ENCODE data around the gene COQ8A.
"Not testable (repeated sequence)": the region's sequence is repeated elsewhere in the genome, so short reads cannot be mapped to it uniquely, and the experiment has no call there.

COQ8A gene

DNA sequence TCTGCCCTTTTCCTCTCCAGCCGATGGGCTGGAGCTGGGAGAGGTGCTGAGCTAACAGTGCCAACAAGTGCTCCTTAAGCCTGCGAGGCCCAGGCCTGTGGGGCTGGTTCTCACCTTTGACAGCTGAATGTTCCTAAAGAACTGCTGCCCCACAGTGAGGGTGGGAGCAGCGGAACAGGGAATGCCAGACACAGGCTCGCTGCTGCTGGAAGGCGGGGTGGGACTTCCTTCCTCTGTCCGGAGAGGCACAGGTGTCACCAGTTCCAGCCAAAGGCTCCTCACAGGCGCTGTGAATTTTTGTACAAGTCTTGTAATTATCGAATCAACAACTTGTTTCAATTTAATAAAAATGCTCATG, 47.1 kb downstream of the COQ8A start:
- Mint-ChIP-seq H3K4me3 (no peak overlapping the region), H3K27me3 (no peaks in the 10 kb centered on the region), H3K9me3 (no peaks in the 10 kb centered on the region), H3K27ac (no peak overlapping the region), H3K4me1 (peaks cover 20% of the 10 kb centered on the region), H3K36me3 (ENCODE audit: low read depth) (no peaks in the 10 kb centered on the region)
- ATAC-seq = no peak
- no peak for DNase-seq

DNA sequence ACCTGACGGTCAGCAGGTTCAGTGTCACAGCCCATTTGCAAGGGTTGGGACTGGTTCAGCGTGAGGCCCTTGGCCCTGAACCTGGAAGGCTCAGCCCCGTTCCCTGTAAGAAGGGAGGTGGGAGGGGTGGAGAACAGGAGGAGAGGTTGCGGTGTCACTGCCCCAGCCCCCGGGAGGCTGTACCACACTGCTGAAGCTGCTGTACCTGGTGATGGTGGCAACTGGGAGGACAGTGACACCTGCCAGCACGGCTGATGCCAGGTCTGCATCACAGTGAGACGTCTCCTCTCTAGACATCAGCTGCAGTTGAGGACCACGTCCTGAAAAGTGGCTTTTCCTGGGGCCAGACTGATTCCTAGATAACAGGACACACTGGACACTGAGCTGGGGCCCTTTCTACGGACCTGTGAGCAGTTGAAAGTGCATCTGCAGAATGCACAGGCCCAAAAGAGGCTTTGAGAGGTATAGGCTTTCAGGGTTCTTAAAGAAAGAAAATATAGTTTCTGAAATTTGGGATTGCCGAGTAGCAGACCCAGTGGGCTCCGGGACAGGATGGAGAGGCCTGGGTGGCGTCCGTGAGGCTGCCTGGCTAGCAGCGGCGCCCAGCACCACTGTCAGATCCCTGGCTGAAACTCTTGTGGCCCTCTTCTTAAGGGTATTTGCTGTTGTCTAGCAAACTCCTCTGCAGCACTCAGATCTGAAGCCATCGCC, 47.7 kb downstream of the COQ8A start:
- ATAC-seq = no peak
- H3K36me3 Mint-ChIP-seq (ENCODE audit: low read depth) = no peaks in the 10 kb centered on the region
- H3K4me3 Mint-ChIP-seq = no peak overlapping the region

DNA sequence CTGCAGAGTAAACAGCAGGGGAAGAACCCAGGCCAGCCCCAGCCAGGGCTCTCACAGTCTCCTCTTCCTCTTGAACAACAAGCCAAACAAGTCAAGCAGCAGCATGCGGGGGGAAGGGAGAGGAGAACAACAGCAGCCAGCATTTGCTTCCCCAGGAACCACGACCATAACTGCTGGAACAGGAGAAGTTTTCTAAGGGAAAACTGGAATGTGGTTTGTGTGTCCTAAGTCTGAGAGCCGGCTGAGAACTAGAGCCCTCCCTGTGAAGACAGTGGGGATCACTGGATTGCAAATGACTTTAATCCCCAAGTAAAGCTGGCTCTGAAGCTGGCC, 48.2 kb downstream of the COQ8A start:
- peaks cover 20% of the 10 kb centered on the region for H3K4me1 Mint-ChIP-seq
- no peaks in the 10 kb centered on the region for H3K36me3 Mint-ChIP-seq (ENCODE audit: low read depth)
- no peaks in the 10 kb centered on the region for H3K9me3 Mint-ChIP-seq
- H3K27me3 Mint-ChIP-seq = no peaks in the 10 kb centered on the region
- no peak overlapping the region for H3K27ac Mint-ChIP-seq
- no peak for DNase-seq
- no peak for ATAC-seq
- H3K4me3 Mint-ChIP-seq = no peak overlapping the region

More for the DNA sequence above, 47.7 kb downstream of the COQ8A start:
- Mint-ChIP-seq H3K27ac (no peak overlapping the region), H3K27me3 (no peaks in the 10 kb centered on the region), H3K4me1 (peaks cover 20% of the 10 kb centered on the region), H3K9me3 (no peaks in the 10 kb centered on the region)
- DNase-seq = no peak

- Mint-ChIP-seq H3K36me3 (ENCODE audit: low read depth) (no peaks in the 10 kb centered on the region), H3K4me1 (peaks cover 20% of the 10 kb centered on the region), H3K4me3 (no peak overlapping the region), H3K27ac (peak overlapping the region; percentile 27), H3K9me3 (no peaks in the 10 kb centered on the region), H3K27me3 (no peaks in the 10 kb centered on the region)
- ATAC-seq (no peak), DNase-seq (no peak)
Measured at GRCh38 chr1:226989085-226989920, 49.2 kb downstream of the COQ8A start.

DNA sequence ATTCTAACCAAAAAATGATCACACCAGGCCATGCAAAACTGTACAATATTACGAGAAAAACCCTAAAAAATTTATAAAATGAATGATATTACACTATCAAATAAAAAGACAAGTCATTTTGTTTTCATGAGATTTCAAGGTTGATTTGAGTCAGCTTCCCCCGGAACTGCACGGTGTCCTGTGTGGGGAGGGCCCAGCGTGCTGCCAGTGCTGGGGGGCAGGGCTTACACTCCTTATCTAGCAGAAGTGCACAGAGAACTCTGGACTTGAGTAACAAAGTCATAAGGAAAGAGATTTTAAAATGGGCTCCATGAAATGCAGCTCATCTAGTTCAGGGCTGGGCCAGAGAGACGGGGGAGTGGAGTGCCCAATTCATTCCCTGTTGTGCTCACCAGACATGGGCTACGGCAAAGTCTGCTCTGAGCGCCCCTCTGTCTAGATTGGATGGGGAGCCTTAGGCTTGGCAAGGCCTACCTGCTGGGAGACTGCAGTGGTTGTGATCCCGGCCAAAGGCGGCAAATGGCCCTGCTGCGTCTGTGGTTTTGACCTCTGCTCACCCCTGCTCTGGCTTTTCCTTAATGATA, 50.1 kb downstream of the COQ8A start:
- Mint-ChIP-seq H3K36me3 (ENCODE audit: low read depth) (no peaks in the 10 kb centered on the region), H3K4me1 (peaks cover 20% of the 10 kb centered on the region), H3K4me3 (no peak overlapping the region), H3K9me3 (no peaks in the 10 kb centered on the region), H3K27me3 (no peaks in the 10 kb centered on the region), H3K27ac (peak overlapping the region; percentile 27)
- peak; percentile 87 for ATAC-seq
- peak; percentile 51 for DNase-seq

GRCh38 chr1:226991920-226992319, 51.8 kb downstream of the COQ8A start:
- DNase-seq (no peak), ATAC-seq (no peak)
- Mint-ChIP-seq H3K27me3 (no peaks in the 10 kb centered on the region), H3K36me3 (ENCODE audit: low read depth) (no peaks in the 10 kb centered on the region), H3K9me3 (no peaks in the 10 kb centered on the region), H3K4me1 (peaks cover 20% of the 10 kb centered on the region), H3K4me3 (no peak overlapping the region), H3K27ac (no peak overlapping the region)

GRCh38 chr1:226993814-226994585, 53.9 kb downstream of the COQ8A start:
- ATAC-seq = no peak
- peaks cover 5% of the 10 kb centered on the region for H3K27me3 Mint-ChIP-seq
- no peak overlapping the region for H3K27ac Mint-ChIP-seq
- peaks cover 18% of the 10 kb centered on the region for H3K4me1 Mint-ChIP-seq
- no peak for DNase-seq
- H3K9me3 Mint-ChIP-seq = peaks cover 11% of the 10 kb centered on the region
- no peak overlapping the region for H3K4me3 Mint-ChIP-seq
- H3K36me3 Mint-ChIP-seq (ENCODE audit: low read depth) = no peaks in the 10 kb centered on the region

DNA sequence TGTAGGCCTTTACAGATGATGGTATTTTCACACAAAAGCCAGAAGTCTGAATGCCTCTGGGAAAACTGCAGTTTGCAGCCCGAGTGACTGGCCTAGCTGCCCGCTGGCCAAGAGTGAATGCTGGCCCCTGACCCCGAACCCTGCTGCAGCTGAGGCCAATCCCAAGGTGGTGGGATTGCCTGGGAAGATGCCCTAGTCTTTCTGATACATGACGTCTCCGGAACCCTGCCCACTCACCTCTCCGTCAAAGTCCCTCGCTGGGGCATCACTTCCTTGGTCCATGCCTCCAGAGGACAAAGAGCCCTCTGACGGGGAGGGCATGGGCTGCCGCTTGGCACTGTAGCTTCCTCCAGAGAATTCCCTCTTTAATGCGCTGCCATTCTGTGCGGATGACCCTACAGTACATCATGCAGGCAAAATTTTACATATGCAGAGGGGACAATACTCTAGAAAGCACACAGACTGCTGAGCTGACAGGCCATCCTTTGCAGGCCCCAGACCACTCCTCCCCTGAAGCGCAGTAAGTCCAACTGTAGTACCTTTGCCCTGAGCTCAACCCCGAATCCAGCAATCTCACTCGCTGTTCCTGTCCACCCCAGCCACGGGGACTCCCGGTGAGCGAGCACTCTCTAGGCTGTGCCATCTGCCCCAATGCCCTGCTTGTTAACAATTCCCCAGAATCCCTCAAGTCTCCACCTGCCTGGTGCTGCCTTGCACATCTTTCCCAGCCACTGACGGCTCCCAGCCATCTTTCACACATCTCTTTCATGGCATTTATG, 54.7 kb downstream of the COQ8A start:
- H3K27me3 Mint-ChIP-seq = peaks cover 5% of the 10 kb centered on the region
- ATAC-seq = no peak
- no peak overlapping the region for H3K4me3 Mint-ChIP-seq
- no peaks in the 10 kb centered on the region for H3K36me3 Mint-ChIP-seq (ENCODE audit: low read depth)
- H3K27ac Mint-ChIP-seq = no peak overlapping the region
- peaks cover 11% of the 10 kb centered on the region for H3K9me3 Mint-ChIP-seq
- H3K4me1 Mint-ChIP-seq = peaks cover 11% of the 10 kb centered on the region
- no peak for DNase-seq

DNA sequence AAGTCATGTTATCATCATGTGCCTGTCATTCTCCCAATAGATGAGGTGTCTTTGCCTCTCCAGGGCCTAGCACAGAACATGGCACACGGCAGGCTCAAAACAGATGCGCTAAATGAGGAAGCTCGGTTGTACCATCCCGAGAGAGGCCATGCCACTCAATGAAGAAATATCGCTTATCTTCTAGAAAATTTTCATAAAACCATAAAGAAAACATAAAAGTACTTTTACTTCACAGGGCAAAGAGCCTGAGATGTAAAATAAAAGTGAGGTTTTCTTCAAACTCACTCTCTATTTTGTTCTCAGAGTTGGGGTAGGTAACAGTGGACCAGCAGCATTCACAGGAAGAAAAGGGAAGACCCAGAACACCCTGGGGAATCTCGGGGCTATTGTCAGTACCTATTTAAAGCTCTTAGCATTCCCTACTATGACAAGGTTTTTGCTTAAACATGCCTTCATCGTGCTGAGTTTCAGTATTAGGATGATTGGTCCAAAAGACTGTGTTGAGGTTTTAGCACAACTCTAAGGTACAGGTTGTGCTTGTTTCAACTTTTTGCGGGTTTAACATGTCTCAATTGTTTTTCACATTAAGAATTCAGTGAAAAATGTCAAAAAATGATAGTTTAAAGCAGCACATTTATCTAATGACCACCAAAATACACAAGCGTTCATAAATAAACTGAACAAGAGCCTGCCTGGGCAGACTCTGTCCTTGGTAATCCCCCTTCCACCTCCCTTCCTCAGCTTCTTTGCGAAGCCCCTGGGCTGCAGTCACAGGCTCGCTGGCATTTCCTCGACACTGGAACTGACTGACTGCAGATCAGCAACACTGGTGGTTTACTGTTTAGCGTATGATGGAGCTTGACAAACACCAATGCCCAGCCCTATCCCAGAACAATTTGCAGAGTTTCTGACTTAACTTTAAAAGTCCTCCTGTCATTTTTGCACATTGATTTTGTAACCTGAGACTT, 55.6 kb downstream of the COQ8A start:
- H3K4me1 Mint-ChIP-seq = peaks cover 2% of the 10 kb centered on the region
- no peak overlapping the region for H3K27ac Mint-ChIP-seq
- H3K36me3 Mint-ChIP-seq (ENCODE audit: low read depth) = no peaks in the 10 kb centered on the region
- DNase-seq (no peak), ATAC-seq (no peak)
- H3K9me3 Mint-ChIP-seq = peaks cover 11% of the 10 kb centered on the region
- peaks cover 5% of the 10 kb centered on the region for H3K27me3 Mint-ChIP-seq
- no peak overlapping the region for H3K4me3 Mint-ChIP-seq

- H3K27me3 Mint-ChIP-seq, H3K4me1 Mint-ChIP-seq: not testable (repeated sequence)
Measured at GRCh38 chr1:226999579-226999978, 59.5 kb downstream of the COQ8A start.

GRCh38 chr1:227002531-227003049, 62.5 kb downstream of the COQ8A start:
- H3K4me1 Mint-ChIP-seq = no peaks in the 10 kb centered on the region
- ATAC-seq = no peak
- no peaks in the 10 kb centered on the region for H3K36me3 Mint-ChIP-seq (ENCODE audit: low read depth)

More at GRCh38 chr1:226999579-226999978, 59.5 kb downstream of the COQ8A start:
- not testable (repeated sequence) for H3K36me3 Mint-ChIP-seq (ENCODE audit: low read depth); ATAC-seq; H3K4me3 Mint-ChIP-seq; DNase-seq; H3K27ac Mint-ChIP-seq
- peaks cover 11% of the 10 kb centered on the region for H3K9me3 Mint-ChIP-seq

GRCh38 chr1:227003165-227003564, 63.1 kb downstream of the COQ8A start:
- no peak overlapping the region for H3K4me3 Mint-ChIP-seq
- no peak for ATAC-seq

More at GRCh38 chr1:227002531-227003049, 62.5 kb downstream of the COQ8A start:
- Mint-ChIP-seq H3K4me3 (no peak overlapping the region), H3K27ac (no peak overlapping the region), H3K9me3 (peaks cover 8% of the 10 kb centered on the region), H3K27me3 (peaks cover 2% of the 10 kb centered on the region)
- no peak for DNase-seq

DNA sequence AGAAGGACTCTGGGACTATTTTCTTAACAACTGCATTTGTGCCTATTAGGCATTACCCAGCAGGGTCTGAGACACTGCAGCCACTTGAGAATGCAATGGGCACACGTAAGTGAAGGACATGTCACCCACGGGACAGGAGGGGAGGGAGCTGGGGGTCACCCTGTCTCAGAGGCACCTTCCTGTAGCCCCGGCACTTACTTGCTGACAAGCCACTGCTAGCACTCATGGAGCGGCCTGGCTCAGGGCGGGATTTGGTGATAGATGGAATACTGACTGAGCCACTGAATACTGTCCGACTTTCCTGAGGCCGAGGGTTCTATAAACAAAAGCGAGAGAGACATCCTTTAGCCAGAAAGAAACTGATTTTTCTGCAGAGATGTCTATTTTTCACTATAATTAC, 64.7 kb downstream of the COQ8A start:
- H3K9me3 Mint-ChIP-seq = no peaks in the 10 kb centered on the region
- H3K4me3 Mint-ChIP-seq = no peak overlapping the region
- no peak overlapping the region for H3K27ac Mint-ChIP-seq
- H3K27me3 Mint-ChIP-seq = peaks cover 2% of the 10 kb centered on the region
- ATAC-seq = no peak
- no peaks in the 10 kb centered on the region for H3K36me3 Mint-ChIP-seq (ENCODE audit: low read depth)
- H3K4me1 Mint-ChIP-seq = no peaks in the 10 kb centered on the region
- no peak for DNase-seq

More at GRCh38 chr1:227003165-227003564, 63.1 kb downstream of the COQ8A start:
- Mint-ChIP-seq H3K4me1 (no peaks in the 10 kb centered on the region), H3K36me3 (ENCODE audit: low read depth) (no peaks in the 10 kb centered on the region), H3K9me3 (peaks cover 5% of the 10 kb centered on the region), H3K27ac (no peak overlapping the region), H3K27me3 (no peaks in the 10 kb centered on the region)
- no peak for DNase-seq
